HPDE6-E6E7 (cell line): ENCODE data around the gene YTHDC2.

Experiments used
- DNase-seq: peaks from one replicate; pipeline ENCODE4 v3.0.0; 2011; ENCODE audit warnings: missing footprints; ENCODE audit errors: extremely low spot score

Gene YTHDC2

DNA sequence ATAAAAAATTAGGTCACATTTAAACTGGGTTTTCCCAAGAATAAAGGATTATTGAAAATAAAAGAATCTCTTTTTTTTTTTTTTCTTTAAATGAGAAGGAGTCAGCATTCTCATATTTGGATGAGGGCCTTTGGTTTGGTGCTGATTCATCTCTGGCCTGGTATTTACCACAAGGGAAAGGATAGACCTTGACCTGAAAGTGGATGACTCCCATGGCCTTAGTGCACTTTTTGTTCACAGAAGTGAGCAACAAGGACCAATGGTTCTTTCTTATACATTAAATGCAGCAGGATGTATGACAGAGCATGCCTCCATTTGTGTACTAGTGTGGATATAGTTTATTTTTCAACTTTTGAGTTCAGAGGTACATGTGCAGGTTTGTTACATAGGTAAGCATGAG lies 6.9 kb downstream of the YTHDC2 start:
- DNase-seq, result no peak

DNA sequence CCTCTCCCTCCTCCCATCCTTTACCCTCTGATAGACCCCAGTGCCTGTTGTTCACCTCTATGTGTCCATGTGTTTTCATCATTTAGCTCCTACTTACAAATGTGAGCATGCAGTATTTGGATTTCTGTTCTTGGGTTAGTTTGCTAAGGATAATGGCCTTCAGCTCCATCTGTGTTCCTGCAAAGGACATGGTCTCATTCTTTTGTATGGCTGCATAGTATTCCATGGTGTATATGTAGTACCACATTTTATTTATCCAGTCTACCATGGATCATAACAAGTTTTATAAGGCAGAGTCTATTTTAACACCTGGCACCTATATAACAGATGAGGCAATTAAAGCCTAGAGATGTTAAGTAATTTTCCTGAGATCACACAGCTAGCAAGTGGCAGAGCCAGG lies 7.4 kb downstream of the YTHDC2 start:
- no peak for DNase-seq

DNA sequence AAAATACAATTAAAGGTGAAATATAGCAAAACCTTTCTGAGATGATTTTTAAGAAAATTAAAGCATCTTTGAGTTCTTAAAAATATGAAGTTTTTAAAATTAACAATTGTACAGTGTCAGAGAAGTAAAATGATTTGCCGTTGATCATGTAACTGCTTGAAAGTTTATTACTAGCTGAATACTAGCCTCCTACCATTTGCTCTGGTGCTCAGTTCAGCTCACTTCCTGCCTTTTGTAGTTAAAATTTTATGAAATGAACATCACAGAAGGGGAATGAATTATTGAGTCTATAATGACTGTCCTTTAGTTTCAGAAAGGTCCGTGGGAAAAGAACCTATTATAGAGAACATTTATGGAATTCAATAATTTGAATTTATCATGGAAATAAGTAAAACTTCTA lies 9.7 kb downstream of the YTHDC2 start:
- DNase-seq, result no peak

DNA sequence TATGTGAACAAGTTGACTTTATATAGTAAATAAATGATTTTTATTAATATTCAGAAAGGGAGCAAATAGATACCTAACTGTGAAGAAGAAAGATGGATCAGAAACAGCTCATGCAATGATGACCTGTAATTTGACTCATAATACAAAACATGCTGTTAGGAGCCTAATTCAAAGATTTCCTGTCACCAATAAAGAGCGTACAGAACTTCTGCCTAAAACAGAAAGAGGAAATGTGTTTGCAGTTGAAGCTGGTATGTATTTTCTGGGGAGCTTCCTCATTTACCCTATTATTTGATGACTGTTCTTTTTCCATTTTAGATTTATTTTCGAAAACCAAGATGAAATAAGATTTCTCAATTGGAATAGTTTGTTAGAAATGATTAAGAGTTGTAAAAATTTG lies 11.4 kb downstream of the YTHDC2 start:
- no peak for DNase-seq

DNA sequence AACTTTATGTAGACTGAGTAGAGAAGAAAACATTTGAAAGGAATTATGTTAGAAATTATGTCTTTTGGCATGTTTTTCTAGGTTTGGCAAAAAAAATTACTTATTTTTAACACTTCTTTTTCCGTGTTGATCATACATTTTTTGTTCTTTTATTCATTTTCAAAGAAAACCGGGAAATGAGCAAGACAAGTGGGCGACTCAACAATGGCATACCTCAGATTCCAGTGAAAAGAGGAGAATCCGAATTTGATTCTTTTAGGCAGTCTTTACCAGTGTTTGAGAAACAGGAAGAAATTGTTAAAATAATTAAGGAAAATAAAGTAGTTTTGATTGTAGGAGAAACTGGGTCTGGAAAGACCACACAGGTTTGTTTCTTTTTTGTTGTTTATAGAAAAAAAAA lies 12.9 kb downstream of the YTHDC2 start:
- DNase-seq, result no peak

DNA sequence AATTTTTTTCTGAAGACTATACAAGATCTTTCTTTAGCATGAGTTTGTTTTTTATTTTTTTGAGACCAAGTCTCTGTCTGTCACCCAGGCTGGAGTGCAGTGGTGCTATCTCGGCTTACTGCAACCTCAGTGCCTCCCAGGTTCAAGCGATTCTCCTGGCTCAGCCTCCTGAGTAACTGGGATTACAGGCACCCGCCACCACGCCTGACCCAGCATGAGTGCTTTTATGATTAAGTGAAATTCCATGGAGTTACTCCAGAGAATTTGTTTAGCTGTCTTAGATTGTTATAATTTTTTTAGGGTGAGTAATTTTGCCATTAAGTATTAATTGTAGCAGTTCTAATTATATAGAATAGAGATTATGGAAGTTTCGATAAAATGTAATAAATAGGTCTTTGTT lies 14.3 kb downstream of the YTHDC2 start:
- no peak for DNase-seq

DNA sequence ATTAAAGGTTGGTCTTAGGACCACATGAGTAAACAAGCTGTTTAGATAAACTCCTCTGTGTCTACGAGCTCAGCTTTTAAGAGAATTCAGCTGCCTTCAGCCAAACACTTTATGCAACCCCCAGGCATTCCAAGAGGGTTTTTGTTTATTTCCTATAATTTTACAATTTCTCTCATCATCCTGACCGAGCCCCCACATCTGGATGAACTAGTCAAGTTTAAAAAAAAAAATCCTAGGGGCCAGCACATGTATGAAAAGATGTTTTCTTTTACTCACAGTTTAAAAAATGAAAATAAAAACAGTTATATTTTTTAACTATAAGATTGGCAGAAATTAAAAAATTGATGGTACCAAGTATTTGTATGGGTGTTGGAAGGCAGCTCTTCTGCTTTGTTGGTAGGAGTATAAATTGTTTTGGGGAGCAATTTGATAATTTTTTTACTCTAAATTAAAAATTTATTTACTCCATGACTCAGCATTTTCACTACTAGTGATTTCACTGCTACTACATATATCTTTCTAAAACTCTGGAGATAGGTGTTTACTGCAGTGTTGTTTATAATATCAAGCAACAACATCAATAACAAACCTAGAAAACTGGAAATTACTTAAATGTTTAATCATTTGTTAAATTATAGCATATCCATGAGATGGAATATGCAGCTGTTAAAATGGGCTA lies 18.1 kb downstream of the YTHDC2 start:
- DNase-seq, result no peak

DNA sequence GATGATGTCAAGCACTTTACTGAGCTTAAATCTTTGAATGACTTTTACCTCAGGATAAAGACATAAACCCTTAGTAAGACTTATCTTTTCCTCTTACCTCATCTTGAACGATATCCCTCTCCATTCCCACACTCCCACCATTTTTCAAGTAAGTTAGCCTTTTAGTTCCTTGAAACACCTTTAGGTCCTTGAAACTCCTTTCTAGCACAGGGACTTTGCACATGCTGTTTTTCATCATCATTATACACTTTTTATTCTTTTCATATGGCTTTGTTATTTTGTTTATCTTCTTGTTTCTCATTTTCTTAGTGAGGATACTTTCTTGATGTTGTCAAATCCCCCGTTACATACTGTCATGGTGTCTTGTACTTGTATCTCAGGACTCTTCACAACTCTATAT lies 24.8 kb downstream of the YTHDC2 start:
- DNase-seq, result no peak

DNA sequence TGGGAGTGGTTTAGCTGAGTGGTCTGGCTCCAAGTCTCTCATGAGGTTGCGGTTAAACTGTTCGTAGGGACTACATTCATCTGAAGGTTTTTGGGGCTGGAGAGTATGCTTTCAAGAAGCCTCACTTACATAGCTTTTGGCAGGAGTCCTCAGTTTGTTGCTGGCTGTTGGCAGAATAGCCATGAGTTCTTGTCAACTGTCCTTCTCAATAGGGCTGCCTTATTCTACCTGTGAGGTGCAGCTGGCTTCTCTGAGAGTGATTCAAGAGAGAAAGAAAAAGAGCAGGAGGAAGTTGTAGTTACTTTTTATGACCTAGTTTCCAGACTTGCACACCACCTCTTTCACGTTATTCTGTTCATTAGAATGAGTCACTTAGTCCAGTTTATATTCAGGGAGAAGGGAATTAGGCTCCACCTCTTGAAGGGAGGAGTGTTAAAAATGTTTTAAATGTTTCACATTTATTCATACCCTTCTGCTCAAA lies 33.2 kb downstream of the YTHDC2 start:
- peak; percentile 4 for DNase-seq

DNA sequence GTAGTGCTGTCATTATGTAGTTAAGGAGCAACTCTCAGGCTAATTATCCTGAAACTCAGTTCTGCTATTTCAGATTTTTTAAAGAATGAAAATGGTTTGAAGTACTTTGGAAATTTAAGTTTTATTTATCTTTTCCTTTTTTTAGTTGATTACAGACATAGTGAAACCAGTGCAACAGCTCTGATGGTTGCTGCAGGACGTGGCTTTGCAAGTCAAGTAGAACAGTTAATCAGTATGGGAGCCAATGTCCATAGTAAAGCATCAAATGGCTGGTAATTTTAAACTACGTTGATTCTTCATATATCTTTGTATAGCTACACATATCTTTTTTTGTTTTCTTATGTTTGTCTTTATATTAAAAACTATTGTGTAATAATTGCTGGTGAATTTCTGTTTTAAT lies 34.9 kb downstream of the YTHDC2 start:
- DNase-seq, result no peak

DNA sequence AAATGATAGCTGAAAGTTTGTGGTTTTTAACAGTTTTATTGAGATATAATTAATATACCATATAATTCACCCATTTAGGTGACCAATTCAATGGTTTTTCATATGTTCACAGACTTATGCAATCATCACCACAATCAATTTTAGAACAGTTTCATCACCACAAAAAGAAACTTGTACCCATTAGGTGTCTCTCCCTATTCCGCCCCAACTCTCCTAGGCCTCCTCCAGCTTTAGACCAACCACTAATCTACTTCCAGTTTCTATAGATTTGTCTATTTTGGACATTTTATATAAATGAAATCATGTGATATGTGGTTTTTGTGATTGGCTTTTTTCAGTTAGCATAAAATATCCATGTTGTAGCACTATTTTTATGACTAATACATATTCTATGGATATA lies 38.6 kb downstream of the YTHDC2 start:
- no peak for DNase-seq

DNA sequence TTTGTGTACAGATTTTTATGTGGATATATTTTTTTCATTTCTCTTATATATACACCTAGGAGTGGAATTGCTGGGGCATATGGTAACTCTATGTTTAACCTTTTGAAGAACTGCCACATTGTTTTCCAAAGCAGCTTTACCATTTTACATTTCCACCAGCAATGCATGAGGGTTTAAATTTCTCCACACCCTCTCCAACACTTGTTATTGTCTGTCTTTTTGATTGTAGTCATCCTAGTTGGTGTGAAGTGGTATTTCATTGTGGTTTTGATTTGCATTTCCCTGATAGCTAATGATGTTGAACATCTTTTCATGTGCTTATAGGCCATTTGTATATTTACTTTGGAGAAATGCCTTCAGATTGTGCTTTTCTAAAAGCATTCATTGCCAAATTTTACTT lies 39.1 kb downstream of the YTHDC2 start:
- no peak for DNase-seq

DNA sequence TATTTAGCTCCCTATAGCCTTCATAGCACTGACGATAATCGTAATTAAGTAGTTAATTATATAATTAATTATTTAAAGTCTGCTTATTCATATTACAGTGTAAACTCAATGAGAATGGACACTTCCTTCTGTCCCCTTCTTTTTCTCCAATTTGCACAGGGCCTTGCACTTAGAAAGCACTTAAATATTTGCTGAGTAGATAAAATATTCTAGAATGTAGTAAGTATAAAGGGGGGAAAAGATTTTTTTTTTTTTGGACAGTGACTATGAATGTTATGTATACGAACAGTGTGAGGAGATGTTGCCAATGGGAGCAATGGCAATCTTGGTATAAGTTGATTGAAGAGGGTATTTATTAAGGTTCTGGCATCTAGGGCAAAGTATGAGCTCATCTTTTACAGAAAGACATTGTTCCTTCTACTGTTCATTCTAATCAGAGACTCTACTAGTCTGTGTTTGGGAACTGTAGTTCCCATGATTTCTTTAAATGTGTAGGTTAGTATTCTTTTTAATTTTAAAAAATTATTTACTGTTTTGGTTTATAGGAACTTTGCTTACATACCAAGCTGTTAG lies 49.4 kb downstream of the YTHDC2 start:
- DNase-seq, result no peak

DNA sequence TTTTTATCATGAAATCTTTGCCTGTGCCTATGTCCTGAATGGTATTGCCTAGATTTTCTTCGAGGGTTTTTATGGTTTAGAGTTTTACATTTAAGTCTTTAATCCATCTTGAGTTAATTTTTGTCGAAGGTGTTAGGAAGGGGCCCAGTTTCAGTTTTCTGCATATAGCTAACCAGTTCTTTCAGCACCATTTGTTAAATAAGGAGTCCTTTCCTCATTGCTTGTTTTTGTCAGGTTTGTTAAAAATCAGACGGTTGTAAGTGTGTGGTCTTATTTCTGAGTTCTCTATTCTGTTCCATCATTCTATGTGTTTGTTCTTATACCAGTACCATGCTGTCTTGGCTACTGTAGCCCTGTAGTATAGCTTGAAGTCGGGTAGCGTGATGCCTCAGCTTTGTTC lies 55.9 kb downstream of the YTHDC2 start:
- DNase-seq, result no peak

DNA sequence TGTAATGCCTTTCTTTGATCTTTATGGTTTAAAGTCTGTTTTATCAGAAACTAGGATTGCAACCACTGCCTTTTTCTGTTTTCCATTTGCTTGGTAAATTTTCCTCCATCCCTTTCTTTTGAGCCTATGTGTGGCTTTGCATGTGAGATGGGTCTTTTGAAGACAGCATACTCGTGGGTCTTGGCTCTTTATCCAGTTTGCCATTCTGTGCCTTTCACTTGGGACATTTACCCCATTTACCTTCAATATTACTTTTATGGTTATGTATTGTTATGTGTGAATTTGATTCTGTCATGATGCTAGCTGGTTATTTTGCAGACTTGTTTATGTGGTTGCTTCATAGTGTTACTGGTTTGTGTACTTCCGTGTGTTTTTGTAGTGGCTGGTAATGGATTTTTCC lies 59.2 kb downstream of the YTHDC2 start:
- DNase-seq, result no peak

DNA sequence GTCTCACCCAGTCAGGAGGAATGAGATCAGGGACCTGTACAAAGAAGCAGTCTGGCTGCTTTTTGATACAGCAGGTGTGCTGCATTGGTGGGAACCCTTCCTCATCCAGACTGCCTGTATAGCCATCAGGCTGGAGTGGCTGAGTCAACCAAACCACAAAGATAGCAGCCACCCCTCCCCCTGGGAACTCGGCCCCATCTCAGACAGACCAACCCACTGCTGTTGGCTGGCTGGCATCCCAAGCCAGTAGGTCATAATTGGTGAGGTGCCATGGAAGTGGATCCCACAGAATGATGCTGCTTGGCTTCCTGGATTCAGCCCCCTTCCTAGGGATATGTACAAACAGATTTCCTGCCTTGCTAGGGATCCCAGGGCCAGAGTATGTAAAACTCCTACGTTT lies 60.9 kb downstream of the YTHDC2 start:
- peak; percentile 1 for DNase-seq

DNA sequence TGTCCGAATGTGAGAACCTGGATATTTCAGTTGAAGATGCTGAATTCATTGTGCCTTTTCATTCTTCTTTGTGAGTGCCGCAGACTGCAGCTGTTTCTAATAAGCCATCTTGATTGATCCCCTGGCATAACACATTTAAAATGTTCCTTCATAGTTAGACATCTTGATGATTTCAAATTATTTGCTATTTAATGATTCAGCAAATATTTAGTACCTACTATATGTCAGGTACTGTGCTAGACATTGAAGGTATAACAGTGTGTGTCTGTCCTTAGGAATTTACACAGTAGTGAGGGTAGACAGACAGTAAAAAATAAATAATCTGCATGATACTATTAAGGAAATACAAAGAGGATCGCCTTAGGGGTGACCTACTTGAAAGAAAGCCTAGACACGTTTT lies 61.6 kb downstream of the YTHDC2 start:
- no peak for DNase-seq

DNA sequence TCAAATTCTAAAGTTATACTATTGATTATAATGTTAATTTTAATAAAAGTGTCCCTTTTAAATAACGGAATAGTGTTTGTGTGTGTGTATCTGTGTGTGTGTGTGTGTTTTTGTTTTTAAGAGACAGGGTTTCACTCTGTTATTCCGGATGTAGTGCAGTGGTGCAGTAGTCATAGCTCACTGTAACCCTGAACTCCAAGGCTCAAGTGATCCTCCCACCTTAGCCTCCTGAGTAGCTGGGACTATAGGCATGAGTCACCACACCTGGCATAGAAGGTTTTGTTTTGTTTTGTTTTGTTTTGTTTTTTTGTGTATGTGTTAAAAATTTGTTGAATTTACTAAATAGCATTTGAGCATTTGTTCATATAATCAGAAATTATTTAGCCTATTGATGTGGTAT lies 64.6 kb downstream of the YTHDC2 start:
- no peak for DNase-seq

DNA sequence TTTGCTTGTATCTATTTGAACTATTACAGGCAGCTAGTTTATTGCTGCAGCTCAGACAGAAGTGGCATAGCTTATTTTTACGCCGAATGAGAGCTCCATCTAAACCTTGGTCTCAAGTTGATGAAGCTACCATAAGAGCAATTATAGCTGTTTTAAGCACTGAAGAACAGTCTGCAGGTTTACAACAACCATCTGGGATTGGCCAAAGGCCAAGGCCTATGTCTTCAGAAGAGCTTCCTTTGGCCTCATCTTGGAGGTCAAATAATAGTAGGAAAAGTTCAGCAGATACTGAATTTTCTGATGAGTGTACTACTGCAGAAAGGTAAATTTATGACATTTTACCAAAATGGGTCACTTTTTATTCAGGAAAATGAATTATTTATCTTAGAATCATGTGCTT lies 67.9 kb downstream of the YTHDC2 start:
- no peak for DNase-seq

DNA sequence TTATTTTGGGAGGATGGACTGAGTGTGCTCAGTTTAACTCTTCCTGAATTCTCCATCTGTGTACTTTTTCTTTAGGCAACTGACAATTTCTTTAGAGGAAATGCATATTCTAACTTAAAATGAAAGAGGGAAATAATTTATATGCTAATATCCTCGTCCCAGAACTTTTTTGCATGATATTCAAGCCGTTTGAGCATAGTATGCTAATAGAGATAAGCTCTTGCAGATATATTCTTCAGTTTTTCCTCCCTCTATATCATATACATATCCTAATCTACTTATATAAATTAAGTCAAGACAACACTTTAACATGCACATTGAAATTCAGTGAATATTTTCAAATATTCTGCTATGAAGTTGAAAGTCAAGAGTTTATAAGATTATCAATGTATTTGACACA lies 84.7 kb downstream of the YTHDC2 start:
- DNase-seq, result no peak

DNA sequence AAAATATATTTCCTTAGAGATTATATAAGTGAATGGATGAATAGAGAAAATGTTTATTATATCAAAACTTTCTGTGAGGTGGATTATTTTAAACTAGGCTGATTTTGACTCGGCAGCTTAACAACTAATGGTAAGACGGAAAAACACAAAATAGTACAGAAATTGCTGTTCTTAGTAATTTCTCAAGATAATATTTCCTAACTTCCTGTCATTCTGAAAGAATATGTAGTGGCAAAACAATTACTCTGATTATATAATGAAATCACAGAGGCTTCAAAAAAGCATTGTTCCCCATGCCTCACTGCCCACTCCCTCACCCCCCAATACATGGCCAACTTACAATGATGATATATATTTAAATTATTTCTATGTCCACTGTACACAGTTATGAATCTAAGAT lies 85.4 kb downstream of the YTHDC2 start:
- no peak for DNase-seq

DNA sequence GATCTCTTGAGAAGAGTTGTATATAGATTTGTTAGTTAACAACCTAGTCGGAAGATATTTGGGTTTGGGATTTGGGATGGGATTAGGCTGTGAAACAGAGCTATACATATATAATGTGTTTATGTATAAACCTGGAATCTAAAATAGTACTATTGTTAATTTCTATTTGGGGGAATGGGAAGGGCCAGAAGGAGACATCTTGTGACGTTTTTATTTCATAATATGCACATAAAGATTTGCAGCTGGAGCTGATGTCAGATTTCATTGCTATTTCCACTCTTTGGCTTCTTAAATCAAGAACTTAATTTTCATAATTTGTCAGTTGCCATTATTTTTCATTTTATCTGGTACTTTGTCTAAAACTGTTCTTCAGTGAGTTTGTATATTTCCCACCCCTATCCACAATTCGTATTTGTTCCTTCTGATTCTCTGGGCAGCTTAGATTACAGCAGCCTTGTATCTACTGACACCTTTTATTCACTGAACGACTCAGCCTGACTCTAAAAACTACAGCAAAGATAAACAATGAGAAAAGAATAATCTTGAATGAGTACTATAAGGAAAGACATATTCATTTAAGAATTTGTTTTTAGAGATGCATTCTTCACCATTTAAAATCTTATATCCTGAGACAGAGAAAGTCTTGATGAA lies 86.9 kb downstream of the YTHDC2 start:
- no peak for DNase-seq

DNA sequence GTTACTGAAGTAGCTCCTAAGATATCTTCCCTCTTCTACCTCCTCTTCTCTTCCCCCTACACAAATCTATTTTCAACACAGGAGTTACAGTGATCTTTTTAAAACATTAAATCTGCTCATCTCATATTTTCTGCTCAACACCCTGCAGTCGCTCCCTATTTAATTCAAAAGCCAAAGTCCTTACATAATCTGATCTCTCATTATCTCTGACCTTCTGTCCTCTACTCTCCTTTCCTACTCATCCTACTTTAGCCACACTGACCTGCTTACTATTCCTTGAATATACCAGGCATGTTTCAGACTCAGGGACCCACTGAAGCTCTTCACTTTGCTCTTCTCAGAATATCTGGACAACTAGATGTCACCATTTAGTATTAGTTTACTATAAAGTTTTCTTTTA lies 87.9 kb downstream of the YTHDC2 start:
- no peak for DNase-seq
